Heart right ventricle (tissue), 16 donors: ENCODE data around the gene TOMM6. TPM values are rescaled to one million over a fixed set of nuclear protein-coding genes. Genes with fewer than 3 reads are reported as not detected.

Experiments
- ATAC-seq, 8 donors: fragments of 200-7000 bp; cut with Tn5 transposase; one replicate each; pipeline ENCODE4 v1.9.1; 2020; ENCODE audit warnings: mild to moderate bottlenecking in 8 of 8, moderate library complexity in 8 of 8, moderate number of reproducible peaks in 1 of 8
- DNase-seq, 2 donors: peaks; one replicate each; pipeline ENCODE4 v3.0.0-alpha.2; 2020
- H3K27ac ChIP-seq, 10 donors: fragments of 200-600 bp; sonication (generic) in 2 of 10; one replicate each; pipeline versions ENCODE4 v1.5.0 to v1.8.0; 2020 to 2022; ENCODE audit warnings: mild to moderate bottlenecking in 3 of 10
- H3K27me3 ChIP-seq, 7 donors: fragments of 200-600 bp; one replicate each; pipeline ENCODE4 v1.8.0; 2021 to 2022; ENCODE audit warnings: mild to moderate bottlenecking in 2 of 7
- H3K36me3 ChIP-seq, 9 donors: fragments of 200-600 bp; sonication (generic) in 1 of 9; one replicate each; pipeline versions ENCODE4 v1.5.0 to v1.8.0; 2020 to 2022; ENCODE audit warnings: mild to moderate bottlenecking in 2 of 9
- H3K4me1 ChIP-seq, 9 donors: fragments of 200-600 bp; sonication (generic) in 1 of 9; one replicate each; pipeline versions ENCODE4 v1.5.0 to v1.8.0; 2020 to 2022; ENCODE audit warnings: mild to moderate bottlenecking in 4 of 9
- H3K4me3 ChIP-seq, 10 donors: fragments of 200-600 bp; sonication (generic) in 2 of 10; one replicate each; pipeline versions ENCODE4 v1.5.0 to v1.8.0; 2020 to 2022; ENCODE audit warnings: mild to moderate bottlenecking in 7 of 10, moderate library complexity in 2 of 10
- H3K9me3 ChIP-seq, 11 donors: fragments of 200-600 bp in 10 of 11; sonication (generic) in 2 of 11; one replicate each; pipeline versions ENCODE4 v1.5.0 to v1.8.0; 2013 to 2022; ENCODE audit warnings: mild to moderate bottlenecking in 2 of 11, control low read depth in 1 of 11, moderate library complexity in 1 of 11
- WGBS, 2 donors: extraction: QIAGEN DNeasy Blood & Tissue Kit; methylation state at CpG; one replicate each; pipeline ENCODE4 v1.1.7; 2013; ENCODE audit warnings: inconsistent platforms in 1 of 2; 5-methylcytosine and 5-hydroxymethylcytosine counted together
- intact Hi-C, 10 donors: fragments of 100-400 bp; cut with DNase I; formaldehyde crosslinking; loops; one replicate each; pipeline versions ENCODE4 v1.11.1 to v1.14.2; 2022
- polyA plus RNA-seq, 2 donors: library from polyadenylated mRNA; stranded (reverse); fragments of 200-250 nt; gene quantifications; one replicate each; pipeline ENCODE4 v1.2.3, GENCODE V29; 2013
- total RNA-seq, 10 donors: library from RNA; stranded (reverse); fragmentation: NEBNext Ultra II Directional in 3 of 10; extraction: Animal tissue kit (Norgen Biotek cat#: 25700) in 3 of 10; gene quantifications; one replicate each; pipeline versions ENCODE4 v1.2.1 to v1.2.4, GENCODE V29; 2021 to 2023
- TF ChIP-seq, protein P1 (sequence below), 9 donors: fragments of 200-600 bp; sonication (generic) in 2 of 9; IDR thresholded peaks; one replicate each; pipeline versions ENCODE4 v1.5.0 to v1.8.0; 2021 to 2022; ENCODE audit warnings: antibody characterized with exemption in 9 of 9, mild to moderate bottlenecking in 5 of 9, moderate library complexity in 1 of 9
- donor health status: Arrhythmogenic right ventricular cardiomyopathy.
- donor health status: ischemic (EF 13 %, LVEDD 7.1; RV severe dilation, severe dysfunction).
- donor health status: healthy with polysubstance abuse.
- donor health status: DM: no; HTN: yes; CAD: no.
- donor health status: DM: no; HTN: no; CAD: no.
- donor health status: ischemic (EF 25% LVEDD 6.9; RV normal size, moderate dysfunction).
- donor health status: ischemic (EF 25% LVEDD 5.7; RV mildly dilated, moderate dysfunction).
- donor health status: healthy.
- donor health status: DM: yes; HTN: yes; CAD: no.
- donor health status: Ischemic cardiomyopathy.
- donor health status: ischemic (EF 35%, LVEDD 5.7; RV mildly dilated, moderate dysfunction).
- donor health status: nonischemic (EF 11% LVEDD 7.7; RV severe dilation, severe dysfunction).
- donor health status: DM: yes; HTN: yes; CAD: no.
- donor health status: PGD.
- donor health status: ischemic (EF 29% LVEDD 5.4; RV normal size, mild dysfunction).
- donor health status: nonischemic (EF 23%, LVEDD 6.1; RV moderate dilation, normal function).

Gene TOMM6
- total and polyA plus RNA-seq, 12 donors: 135 to 291 (median 186) TPM

DNA sequence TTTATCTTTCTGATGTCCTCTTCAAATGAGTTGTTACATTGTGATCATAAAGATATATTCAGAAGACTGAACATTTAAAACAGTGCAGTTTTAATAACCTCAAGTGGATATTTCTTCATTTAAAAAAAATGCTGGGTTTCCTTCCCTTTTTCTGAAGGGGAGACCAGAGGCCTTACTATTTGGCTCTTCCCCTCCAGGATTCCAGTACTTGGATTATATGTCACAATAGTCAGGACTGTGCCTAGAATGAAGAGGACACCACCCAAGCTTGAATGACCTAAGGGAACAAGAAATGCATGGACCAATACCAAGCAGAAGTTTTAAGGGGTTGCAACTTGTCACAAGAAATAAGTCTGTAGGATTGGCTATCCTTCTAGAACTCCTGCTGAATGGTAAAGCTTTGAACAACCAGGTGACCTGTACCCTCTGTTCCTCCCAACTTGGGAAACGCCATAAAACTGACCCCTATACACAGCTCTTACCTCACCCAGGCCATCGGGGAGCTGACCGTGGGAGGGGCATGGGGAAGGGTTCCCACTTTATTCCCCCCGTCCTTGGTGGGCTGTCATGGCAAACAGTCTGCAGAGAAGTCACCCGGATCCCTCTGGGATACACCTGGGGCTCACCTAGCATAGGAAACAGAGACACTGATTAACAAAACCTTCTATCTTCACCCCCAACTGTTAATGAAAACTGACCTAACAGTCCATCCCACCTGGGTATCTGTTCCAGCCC is 9.8 kb upstream of the TOMM6 start:
- no peak for DNase-seq
- WGBS, 2 donors: 83 to 92% methylated on average over 5 of the region's 5 CpGs
- ATAC-seq: no peak
- Histone ChIP-seq H3K36me3 (peaks cover 0 to 47% (median 19%) of the 10 kb centered on the region in 9 donors), H3K4me1 (peaks cover 11 to 45% (median 25%) of the 10 kb centered on the region in 9 donors), H3K9me3 (no peaks in the 10 kb centered on the region), H3K27ac (peak overlapping the region in 1 of 10 donors; percentile 36), H3K27me3 (no peaks in the 10 kb centered on the region), H3K4me3 (no peak overlapping the region)
- TF ChIP-seq, protein P1, sequence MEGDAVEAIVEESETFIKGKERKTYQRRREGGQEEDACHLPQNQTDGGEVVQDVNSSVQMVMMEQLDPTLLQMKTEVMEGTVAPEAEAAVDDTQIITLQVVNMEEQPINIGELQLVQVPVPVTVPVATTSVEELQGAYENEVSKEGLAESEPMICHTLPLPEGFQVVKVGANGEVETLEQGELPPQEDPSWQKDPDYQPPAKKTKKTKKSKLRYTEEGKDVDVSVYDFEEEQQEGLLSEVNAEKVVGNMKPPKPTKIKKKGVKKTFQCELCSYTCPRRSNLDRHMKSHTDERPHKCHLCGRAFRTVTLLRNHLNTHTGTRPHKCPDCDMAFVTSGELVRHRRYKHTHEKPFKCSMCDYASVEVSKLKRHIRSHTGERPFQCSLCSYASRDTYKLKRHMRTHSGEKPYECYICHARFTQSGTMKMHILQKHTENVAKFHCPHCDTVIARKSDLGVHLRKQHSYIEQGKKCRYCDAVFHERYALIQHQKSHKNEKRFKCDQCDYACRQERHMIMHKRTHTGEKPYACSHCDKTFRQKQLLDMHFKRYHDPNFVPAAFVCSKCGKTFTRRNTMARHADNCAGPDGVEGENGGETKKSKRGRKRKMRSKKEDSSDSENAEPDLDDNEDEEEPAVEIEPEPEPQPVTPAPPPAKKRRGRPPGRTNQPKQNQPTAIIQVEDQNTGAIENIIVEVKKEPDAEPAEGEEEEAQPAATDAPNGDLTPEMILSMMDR (IDR thresholded peaks at IDR 0.05): no peak
- intact Hi-C loops: loop anchor here in 8 of 10 donors (5.0 to 10.0 kb wide), 10 partner anchors 40 to 413 kb away; partner anchors contain the start of genes TFEB (in 3 of the 8) and GUCA1A (in 1 of the 8)

DNA sequence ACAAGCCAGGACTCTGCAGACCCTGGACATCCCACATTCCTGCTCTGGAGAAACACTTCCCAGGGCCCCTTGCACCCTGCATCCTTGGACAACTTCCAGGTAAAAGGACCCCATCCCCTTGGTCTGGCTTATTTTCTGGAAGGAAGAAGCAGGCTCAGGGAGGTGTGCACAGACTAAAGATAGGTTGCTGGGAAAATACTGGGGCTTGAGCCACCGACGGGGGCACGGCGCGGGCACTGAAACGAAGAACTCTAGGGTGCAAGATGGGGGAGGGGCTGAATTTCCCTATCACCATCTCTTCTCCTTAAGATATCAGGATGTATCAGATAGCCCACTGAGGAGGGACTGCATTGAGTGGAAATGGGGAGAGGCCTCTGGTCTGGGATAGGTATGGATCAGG is 8.6 kb upstream of the TOMM6 start:
- H3K4me1 ChIP-seq: peaks cover 11 to 48% (median 25%) of the 10 kb centered on the region in 9 donors
- H3K9me3 ChIP-seq: no peaks in the 10 kb centered on the region
- intact Hi-C loops: loop anchor here in 8 of 10 donors (5.0 to 10.0 kb wide), 10 partner anchors 42 to 414 kb away; partner anchors contain the start of genes TFEB (in 3 of the 8) and GUCA1A (in 1 of the 8)
- TF ChIP-seq, protein P1 (IDR thresholded peaks at IDR 0.05): no peak
- no peak for ATAC-seq
- H3K27ac ChIP-seq: peak overlapping the region in 5 of 10 donors; percentile 39 to 94 (median 75)
- H3K36me3 ChIP-seq: peaks cover 0 to 40% (median 19%) of the 10 kb centered on the region in 9 donors
- peak overlapping the region in 9 of 10 donors; percentile 65 to 99 (median 89) for H3K4me3 ChIP-seq
- 25 to 40% methylated on average over 6 of the region's 6 CpGs for WGBS, 2 donors
- DNase-seq: no peak
- no peaks in the 10 kb centered on the region for H3K27me3 ChIP-seq

DNA sequence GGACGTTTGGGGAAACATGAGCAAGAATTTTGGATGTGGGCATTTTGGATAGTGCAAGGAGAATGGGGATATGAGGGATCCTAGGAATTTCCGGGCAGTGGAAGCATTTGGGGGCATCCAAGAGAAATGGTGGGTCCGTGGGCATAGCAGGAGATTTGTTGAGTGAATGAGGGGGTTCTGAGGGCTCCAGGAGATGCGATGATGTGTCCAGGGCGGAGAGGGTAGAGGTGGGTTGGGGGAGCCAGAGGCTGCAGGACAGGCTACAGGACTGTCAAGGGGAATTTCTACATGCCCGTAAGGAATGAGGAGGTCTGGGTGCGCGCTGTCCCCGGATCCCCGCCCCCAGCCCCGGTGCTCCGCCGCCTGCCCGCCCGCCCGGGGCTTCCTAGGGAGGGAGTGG is 8.2 kb upstream of the TOMM6 start:
- no peaks in the 10 kb centered on the region for H3K27me3 ChIP-seq
- no peak for DNase-seq
- intact Hi-C loops: loop anchor here in 8 of 10 donors (5.0 to 10.0 kb wide), 10 partner anchors 42 to 415 kb away; partner anchors contain the start of genes TFEB (in 3 of the 8) and GUCA1A (in 1 of the 8)
- H3K36me3 ChIP-seq: peaks cover 0 to 39% (median 17%) of the 10 kb centered on the region in 9 donors
- H3K4me1 ChIP-seq: peaks cover 11 to 53% (median 29%) of the 10 kb centered on the region in 9 donors
- H3K4me3 ChIP-seq: peak overlapping the region; percentile 57 to 99 (median 88)
- TF ChIP-seq, protein P1 (IDR thresholded peaks at IDR 0.05): no peak
- ATAC-seq: no peak
- WGBS, 2 donors: 1 to 3% methylated on average over 14 to 16 of the region's 16 CpGs
- no peaks in the 10 kb centered on the region for H3K9me3 ChIP-seq
- H3K27ac ChIP-seq: peak overlapping the region in 9 of 10 donors; percentile 29 to 94 (median 68)

DNA sequence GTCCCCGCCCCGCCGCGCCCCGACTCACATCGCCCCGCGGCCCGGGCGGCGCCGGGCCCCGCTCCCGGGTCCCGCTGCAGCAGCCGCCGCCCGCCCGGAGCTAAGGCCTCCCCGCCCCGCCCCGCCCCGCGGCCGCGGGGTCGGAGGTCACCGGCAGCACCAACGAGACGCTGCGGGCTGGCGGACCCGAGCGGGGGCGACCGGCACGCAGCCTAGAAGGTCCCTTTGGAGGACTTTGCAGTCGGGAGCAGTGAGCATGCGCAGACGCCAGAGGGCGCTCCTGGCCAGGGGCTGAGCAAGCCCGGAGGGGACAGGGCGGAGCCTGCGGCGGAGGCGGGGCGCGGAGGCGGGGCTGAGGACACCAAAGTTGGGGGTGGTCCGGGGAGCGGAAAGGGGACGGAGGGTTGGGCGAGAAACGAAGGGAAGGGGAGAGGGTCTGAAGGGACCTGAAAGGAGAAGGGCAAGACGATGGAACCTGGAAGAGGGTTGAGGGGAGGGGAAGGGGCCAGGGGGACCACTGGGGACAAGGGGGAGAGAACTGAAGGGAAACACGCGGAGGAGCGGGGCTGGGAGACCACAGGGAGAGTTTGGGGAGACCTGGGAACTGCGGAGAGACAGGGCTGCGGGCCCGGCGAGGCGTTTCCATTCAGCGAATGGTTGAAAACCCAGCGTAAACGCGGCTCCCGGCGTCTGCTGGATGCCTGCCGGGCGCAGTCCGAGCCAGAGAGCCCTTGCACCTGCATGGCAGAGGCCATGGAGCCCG is 7.5 kb upstream of the TOMM6 start, which contains the start of gene FRS3:
Gene FRS3, minus strand, starts transcription at position 113 of the 763 bp plus-strand sequence. CDS start 2,913 bp downstream, outside the sequence.
- H3K27ac ChIP-seq: peak within 1 kb of the TSS; percentile 66 to 99 (median 94)
- H3K9me3 ChIP-seq: no peaks in the 10 kb centered on the region
- intact Hi-C loops: loop anchor here (1.0 to 10.0 kb wide), 17 partner anchors 43 to 435 kb away; partner anchors contain the start of genes TFEB (in 4 of the 10), MRPS10 (in 2 of the 10), USP49 (in 2 of the 10) and GUCA1A (in 1 of the 10)
- no peaks in the 10 kb centered on the region for H3K27me3 ChIP-seq
- H3K4me1 ChIP-seq: peaks cover 11 to 59% (median 35%) of the 10 kb centered on the region in 9 donors
- DNase-seq: peak; percentile 98 to 100
- TF ChIP-seq, protein P1 (IDR thresholded peaks at IDR 0.05): peak; percentile 87 to 98 (median 94)
- ATAC-seq: peak; percentile 92 to 97 (median 94)
- H3K4me3 ChIP-seq: peak within 1 kb of the TSS; percentile 65 to 99 (median 90)
- WGBS, 2 donors: 0 to 1% methylated on average over 60 to 73 of the region's 73 CpGs
- peaks cover 0 to 39% (median 11%) of the 10 kb centered on the region in 9 donors for H3K36me3 ChIP-seq
